ENCODE measurements around the gene PAXX. TPM values are rescaled to one million over a fixed set of nuclear protein-coding genes. Genes with fewer than 3 reads are reported as not detected.

Gene PAXX
- total and polyA plus RNA-seq, 2 donors, result 9.3 to 55.4 TPM

DNA sequence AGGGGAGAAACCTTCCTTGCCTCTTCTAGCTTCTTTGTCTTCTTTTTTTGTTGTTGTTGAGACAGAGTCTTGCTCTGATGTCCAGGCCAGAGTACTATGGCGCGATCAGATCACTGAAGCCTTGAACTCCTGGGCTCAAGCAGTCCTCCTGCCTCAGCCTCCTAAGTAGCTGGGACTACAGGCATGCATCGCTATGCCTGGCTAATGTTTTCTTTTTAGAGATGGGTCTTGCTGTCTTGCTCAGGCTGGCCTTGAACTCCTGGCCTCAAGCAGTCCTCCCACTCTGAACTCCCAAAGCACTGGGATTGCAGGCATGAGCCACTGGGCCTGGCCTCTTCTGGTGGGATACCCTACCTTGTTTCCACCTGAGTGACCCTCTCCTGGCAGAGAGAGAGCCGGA, 3.4 kb upstream of the PAXX start:
- Histone ChIP-seq H3K27ac (ENCODE audit: low read depth) (no peak overlapping the region), H3K4me3 (ENCODE audit: low read depth, low read length) (no peak overlapping the region), H3K36me3 (ENCODE audit: insufficient read depth) (no peaks in the 10 kb centered on the region), H3K4me1 (ENCODE audit: insufficient read depth) (no peaks in the 10 kb centered on the region)
- no peak for DNase-seq (ENCODE audit: extremely low spot score)
- 93% methylated on average over 4 of the region's 4 CpGs for WGBS

DNA sequence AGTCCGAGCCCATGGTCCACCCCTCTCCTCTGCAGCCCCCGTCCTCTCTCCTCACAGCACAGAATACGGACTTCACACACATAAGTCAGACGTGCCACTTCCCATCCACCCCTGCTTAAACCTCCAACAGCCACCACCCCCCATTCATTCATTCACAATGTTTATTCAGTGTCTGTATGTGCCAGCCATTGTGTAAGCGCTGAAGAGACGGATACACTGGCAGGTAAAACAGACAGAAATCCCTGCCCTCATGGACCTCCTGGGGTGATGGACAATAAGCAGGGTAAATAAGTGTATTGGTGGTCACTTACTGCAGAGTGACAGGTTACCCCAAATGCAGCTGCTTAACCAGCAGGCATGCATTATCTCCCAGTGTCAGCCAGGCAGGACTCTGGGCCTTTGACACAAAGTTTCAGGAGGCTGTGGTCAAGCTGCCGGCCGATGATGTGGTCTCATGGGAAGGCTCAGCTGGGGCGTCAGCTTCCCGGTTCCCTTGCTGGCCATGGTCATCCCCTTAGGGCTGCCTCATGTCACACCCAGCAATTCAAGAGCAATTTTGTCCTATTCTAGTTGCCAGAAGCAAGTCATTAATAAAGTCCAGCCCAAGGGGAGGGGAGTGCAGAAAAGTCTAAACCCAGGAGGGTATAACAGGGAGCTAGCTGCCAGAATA, 1.8 kb upstream of the PAXX start:
- H3K27ac ChIP-seq (ENCODE audit: low read depth), result no peak overlapping the region
- H3K4me1 ChIP-seq (ENCODE audit: insufficient read depth), result no peaks in the 10 kb centered on the region
- no peak for DNase-seq (ENCODE audit: extremely low spot score)
- H3K36me3 ChIP-seq (ENCODE audit: insufficient read depth), result no peaks in the 10 kb centered on the region
- H3K4me3 ChIP-seq (ENCODE audit: low read depth, low read length), result no peak overlapping the region
- WGBS, result 80% methylated on average over 10 of the region's 10 CpGs

DNA sequence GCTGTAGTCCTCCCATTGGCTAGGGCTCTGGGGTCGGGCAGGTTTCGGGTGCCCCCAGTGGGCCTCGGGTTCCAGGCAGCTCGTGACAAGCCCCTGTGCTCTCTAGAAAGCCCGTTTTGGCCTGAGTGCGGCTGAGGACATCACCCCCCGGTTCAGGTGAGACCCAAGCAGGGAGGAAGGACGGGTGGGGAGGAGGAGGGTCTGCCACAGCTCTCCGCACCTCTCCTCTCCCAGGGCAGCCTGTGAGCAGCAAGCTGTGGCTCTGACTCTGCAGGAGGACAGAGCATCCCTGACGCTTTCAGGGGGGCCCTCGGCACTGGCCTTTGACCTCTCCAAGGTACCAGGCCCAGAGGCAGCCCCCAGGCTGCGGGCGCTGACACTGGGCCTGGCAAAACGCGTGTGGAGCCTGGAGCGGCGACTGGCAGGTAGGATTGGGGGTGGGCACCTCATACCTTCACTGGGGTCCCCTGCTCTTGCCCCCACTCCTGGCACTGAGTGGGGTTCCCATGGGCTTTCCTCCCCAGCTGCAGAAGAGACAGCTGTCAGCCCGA, 672 bp downstream of the PAXX start:
- DNase-seq (ENCODE audit: extremely low spot score), result no peak
- Histone ChIP-seq H3K36me3 (ENCODE audit: insufficient read depth) (no peaks in the 10 kb centered on the region), H3K4me1 (ENCODE audit: insufficient read depth) (no peaks in the 10 kb centered on the region), H3K4me3 (ENCODE audit: low read depth, low read length) (peak overlapping the region; percentile 75), H3K27ac (ENCODE audit: low read depth) (no peak overlapping the region)
- 43% methylated on average over 18 of the region's 18 CpGs for WGBS

DNA sequence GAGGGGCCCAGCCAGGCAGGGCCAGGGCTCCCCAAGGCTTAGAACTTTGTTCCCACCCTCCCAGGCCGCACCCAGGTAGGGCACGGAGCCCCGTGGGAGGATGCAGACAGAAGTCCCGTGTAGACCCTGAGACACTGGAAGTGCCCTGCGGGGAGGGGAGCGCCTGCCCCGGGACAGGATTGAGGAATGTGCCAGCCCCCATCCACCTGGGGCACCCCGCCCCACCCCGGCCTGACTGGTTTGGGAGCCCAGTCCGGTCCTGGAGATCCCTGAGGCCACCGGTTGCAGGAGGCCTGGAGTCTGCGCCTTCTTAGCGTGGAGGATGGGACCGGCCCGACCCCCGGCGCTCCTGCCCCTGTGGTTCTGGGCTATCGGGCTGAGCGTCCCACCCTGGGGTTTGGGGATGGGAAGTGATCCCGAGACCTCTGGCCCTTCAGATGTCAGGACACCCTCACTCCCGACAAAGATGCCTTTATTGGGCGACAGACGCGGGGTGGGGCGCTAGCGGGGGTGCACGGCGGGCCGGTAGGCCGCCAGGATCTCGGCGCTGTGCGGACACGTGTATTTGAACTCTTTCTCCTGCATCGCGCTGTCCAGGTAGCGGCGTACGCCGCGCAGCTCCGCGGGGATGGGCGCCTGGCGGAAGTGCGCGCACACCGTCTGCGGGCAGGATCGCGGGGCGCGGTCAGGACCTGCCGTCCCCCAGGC, 2.1 kb downstream of the PAXX start:
- Histone ChIP-seq H3K4me1 (ENCODE audit: insufficient read depth) (no peaks in the 10 kb centered on the region), H3K4me3 (ENCODE audit: low read depth, low read length) (no peak overlapping the region), H3K36me3 (ENCODE audit: insufficient read depth) (no peaks in the 10 kb centered on the region), H3K27ac (ENCODE audit: low read depth) (no peak overlapping the region)
- WGBS, result 67% methylated on average over 54 of the region's 54 CpGs
- no peak for DNase-seq (ENCODE audit: extremely low spot score)

DNA sequence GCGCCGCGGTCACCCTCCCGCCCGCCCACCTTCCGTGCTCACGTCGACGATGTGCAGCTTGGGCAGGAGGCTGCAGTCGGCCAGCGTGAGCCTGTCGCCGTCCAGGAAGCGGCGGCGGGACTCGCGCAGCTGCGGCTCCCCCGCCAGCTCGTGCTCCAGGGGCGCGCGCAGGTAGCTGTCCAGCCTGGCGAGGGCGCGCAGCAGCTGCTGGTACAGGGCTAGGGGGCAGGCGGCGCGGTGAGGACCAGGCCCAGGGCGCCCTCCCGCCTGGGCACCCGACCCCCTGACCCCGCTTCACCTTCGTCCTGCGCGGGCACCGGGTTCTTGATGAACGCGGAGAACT, 2.6 kb downstream of the PAXX start:
- H3K4me3 ChIP-seq (ENCODE audit: low read depth, low read length), result no peak overlapping the region
- H3K36me3 ChIP-seq (ENCODE audit: insufficient read depth), result no peaks in the 10 kb centered on the region
- H3K27ac ChIP-seq (ENCODE audit: low read depth), result no peak overlapping the region
- H3K4me1 ChIP-seq (ENCODE audit: insufficient read depth), result no peaks in the 10 kb centered on the region
- DNase-seq (ENCODE audit: extremely low spot score), result no peak
- WGBS, result 35% methylated on average over 40 of the region's 40 CpGs

DNA sequence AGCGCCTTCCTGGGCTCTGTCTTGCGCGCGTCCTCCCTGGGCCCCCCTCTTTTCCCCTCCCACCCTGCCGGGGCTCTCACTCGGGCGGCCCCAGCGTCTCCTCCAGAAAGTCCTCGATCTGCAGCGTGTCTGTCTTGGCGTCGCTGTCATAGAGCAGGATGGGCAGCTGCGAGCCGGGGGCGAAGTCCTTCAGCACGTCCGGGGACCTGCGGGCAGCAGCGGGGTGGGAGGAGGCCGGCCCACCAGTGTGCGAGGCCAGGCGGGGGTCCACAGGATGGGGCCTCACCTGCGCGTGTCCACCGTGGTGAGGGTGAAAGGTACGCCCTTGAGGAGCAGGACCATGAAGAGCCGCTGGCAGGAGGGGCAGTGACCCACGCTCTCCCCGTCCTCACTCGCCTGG, 3.1 kb downstream of the PAXX start:
- 21% methylated on average over 30 of the region's 30 CpGs for WGBS
- Histone ChIP-seq H3K4me1 (ENCODE audit: insufficient read depth) (no peaks in the 10 kb centered on the region), H3K27ac (ENCODE audit: low read depth) (no peak overlapping the region), H3K36me3 (ENCODE audit: insufficient read depth) (no peaks in the 10 kb centered on the region), H3K4me3 (ENCODE audit: low read depth, low read length) (no peak overlapping the region)
- DNase-seq (ENCODE audit: extremely low spot score), result no peak

DNA sequence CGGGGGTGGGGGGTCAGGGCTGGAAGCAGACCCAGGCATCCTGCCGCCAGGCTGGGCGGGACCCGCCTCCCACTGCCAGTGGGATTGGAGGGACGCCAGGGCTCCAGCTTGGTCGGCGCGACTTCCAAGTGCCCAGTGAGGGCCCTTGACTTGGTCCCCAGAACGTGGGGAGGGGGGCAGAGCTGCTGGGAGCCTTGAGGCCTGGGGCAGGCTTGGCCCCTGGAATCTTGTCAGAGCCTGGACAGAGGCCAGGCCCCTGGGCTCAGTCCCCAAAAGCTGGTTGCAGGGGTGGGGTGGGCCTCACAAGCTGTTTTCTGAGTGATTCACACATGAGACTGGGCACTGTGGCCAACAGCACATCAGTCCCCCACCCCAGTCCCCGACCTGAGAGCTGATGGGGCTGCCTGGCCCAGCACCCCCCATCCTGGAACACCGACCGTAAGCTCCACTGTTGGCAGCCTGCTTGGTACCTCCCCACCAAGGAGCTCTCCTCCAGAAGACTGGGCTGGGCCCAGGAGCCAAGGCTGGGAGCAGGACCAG, 3.6 kb downstream of the PAXX start:
- no peaks in the 10 kb centered on the region for H3K4me1 ChIP-seq (ENCODE audit: insufficient read depth)
- H3K36me3 ChIP-seq (ENCODE audit: insufficient read depth), result no peaks in the 10 kb centered on the region
- no peak overlapping the region for H3K4me3 ChIP-seq (ENCODE audit: low read depth, low read length)
- WGBS, result 15% methylated on average over 12 of the region's 12 CpGs
- H3K27ac ChIP-seq (ENCODE audit: low read depth), result no peak overlapping the region
- DNase-seq (ENCODE audit: extremely low spot score), result no peak

DNA sequence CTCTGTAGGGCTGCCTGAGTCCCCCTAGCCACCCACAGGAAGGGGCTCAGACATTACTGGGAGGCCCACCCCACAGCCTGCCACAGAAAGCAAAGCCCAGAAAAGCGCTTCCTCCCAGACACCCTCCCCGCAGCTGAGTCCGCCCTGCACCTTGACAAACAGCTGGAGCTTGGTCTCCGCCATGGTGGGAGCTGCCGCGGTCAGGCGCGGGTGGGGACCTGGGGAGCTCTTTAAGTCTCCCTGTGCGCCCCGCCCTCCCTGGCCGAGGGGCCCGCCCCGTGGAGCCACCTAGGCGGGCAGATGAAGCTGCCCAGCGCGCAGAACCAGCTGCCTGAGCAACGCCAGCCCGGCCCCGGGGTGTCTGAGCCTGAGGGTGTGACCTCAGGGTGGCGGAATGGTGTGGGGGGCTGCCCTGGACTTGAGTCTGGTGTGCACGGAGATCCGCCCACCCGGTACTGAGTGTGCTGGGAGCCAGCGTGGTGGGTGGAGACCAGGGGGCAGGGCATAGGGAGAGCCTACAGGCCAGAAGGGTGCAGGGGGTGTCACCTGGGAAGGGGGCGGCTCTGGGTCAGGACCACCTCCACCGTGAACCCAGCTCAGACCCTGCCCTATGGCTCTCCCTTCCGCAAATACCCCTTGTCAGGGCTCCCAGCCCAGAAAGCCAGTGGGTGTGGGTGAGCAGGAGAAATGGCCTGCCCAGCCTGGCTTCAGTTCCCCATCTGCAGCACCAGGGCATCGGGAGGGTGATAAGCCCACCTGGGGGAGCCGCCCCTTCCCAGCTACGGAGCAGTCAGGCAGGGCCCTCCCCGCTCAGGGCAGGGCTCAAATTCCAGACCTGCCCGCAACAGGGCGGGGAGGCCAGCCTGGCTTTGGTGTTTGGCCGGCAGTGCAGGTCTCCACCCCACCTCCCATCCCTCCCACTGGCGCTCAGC, 4.4 kb downstream of the PAXX start, which contains the start of gene CLIC3:
CLIC3 (minus strand) TSS at position 208 of the 932 bp plus-strand sequence; CDS start at position 183, 25 bp downstream.
- no peak within 1 kb of the TSS for H3K4me3 ChIP-seq (ENCODE audit: low read depth, low read length)
- H3K4me1 ChIP-seq (ENCODE audit: insufficient read depth), result no peaks in the 10 kb centered on the region

DNA sequence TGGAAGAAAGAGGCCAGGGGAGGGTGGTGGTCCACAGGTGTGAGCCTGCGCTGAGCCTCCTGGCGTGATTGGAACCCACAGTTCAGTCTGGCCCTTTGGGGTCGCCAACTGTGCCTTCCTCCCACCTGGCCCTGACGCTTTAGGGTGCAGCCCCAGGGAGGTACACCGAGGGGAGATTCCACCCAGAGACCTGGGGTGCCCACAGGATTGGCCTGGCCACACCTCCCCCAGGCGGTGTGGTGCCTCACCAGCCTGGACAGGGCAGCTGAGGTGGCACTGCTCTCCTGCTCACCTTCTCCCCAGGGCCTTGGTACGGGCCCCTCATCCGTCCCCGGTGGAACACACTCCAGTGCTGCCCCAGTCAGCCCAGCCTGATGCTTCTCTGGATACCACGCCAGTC, 5.1 kb downstream of the PAXX start:
- Histone ChIP-seq H3K27ac (ENCODE audit: low read depth) (no peak overlapping the region), H3K4me3 (ENCODE audit: low read depth, low read length) (no peak overlapping the region), H3K4me1 (ENCODE audit: insufficient read depth) (no peaks in the 10 kb centered on the region), H3K36me3 (ENCODE audit: insufficient read depth) (no peaks in the 10 kb centered on the region)
- WGBS, result 83% methylated on average over 10 of the region's 10 CpGs
- no peak for DNase-seq (ENCODE audit: extremely low spot score)

More for the DNA sequence above, 4.4 kb downstream of the PAXX start, which contains the start of gene CLIC3:
- Histone ChIP-seq H3K27ac (ENCODE audit: low read depth) (no peak within 1 kb of the TSS), H3K36me3 (ENCODE audit: insufficient read depth) (no peaks in the 10 kb centered on the region)
- no peak for DNase-seq (ENCODE audit: extremely low spot score)
- WGBS, result 28% methylated on average over 35 of the region's 35 CpGs

DNA sequence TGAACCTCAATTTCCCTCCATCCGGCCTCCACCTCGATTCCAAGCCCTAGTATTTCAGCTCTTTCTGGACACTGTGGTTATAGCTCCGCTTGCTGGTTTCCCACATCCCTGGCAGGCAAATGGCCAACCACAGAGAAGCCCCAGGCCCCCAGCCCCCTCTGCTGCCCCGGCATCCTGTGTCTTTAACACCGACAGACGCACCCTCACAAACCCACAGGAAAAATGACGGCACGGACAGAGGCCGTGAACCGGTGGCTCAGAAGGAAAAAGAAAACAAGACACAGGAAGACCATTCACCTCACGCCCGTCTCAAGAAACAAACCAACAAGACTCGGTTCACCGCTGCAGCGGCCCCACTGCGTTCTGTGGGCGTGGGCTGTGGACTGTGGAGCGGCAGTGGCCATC, 5.6 kb downstream of the PAXX start:
- H3K4me1 ChIP-seq (ENCODE audit: insufficient read depth), result no peaks in the 10 kb centered on the region
- no peak for DNase-seq (ENCODE audit: extremely low spot score)
- whole genome bisulfite sequencing, result 70% methylated on average over 18 of the region's 18 CpGs
- H3K36me3 ChIP-seq (ENCODE audit: insufficient read depth), result no peaks in the 10 kb centered on the region
- H3K27ac ChIP-seq (ENCODE audit: low read depth), result no peak overlapping the region
- H3K4me3 ChIP-seq (ENCODE audit: low read depth, low read length), result no peak overlapping the region

DNA sequence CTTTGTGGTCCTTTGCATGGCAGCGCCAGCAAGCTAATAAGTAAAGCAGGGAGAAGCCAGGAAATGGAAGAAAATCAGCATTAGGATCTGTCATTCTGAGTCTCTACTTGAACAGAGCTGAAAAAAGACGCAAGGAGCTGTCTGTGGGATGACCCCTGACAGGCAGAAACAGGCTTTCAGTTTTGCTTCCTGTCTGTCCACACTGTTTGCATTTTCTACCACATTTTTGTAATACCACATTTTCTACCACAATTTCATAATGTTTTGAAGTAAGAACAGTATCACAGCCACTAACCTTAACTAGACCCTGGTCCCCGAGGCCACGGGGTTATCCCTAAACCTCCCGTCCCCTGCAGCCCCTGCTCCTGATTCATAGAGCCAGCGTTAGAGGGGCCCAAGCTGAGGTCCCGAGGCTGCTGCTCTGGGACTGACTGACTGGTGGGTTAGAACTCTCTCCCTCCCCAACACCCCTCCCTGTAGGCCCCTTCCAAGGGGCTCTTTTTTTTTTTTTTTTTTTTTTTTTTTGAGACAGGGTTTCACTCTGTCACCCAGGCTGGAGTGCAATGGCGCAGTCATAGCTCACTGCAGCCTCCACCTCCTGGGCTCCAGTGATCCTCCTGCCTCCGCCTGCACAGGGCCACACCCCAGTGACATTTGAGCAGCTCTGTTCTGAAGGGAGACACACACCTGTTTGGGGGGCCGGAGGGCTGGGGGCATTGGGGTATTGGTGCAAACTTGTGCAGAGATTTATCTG, 8.1 kb downstream of the PAXX start:
- Histone ChIP-seq H3K4me3 (ENCODE audit: low read depth, low read length) (no peak overlapping the region), H3K27ac (ENCODE audit: low read depth) (no peak overlapping the region), H3K4me1 (ENCODE audit: insufficient read depth) (no peaks in the 10 kb centered on the region), H3K36me3 (ENCODE audit: insufficient read depth) (no peaks in the 10 kb centered on the region)
- WGBS, result 66% methylated on average over 10 of the region's 10 CpGs
- no peak for DNase-seq (ENCODE audit: extremely low spot score)

DNA sequence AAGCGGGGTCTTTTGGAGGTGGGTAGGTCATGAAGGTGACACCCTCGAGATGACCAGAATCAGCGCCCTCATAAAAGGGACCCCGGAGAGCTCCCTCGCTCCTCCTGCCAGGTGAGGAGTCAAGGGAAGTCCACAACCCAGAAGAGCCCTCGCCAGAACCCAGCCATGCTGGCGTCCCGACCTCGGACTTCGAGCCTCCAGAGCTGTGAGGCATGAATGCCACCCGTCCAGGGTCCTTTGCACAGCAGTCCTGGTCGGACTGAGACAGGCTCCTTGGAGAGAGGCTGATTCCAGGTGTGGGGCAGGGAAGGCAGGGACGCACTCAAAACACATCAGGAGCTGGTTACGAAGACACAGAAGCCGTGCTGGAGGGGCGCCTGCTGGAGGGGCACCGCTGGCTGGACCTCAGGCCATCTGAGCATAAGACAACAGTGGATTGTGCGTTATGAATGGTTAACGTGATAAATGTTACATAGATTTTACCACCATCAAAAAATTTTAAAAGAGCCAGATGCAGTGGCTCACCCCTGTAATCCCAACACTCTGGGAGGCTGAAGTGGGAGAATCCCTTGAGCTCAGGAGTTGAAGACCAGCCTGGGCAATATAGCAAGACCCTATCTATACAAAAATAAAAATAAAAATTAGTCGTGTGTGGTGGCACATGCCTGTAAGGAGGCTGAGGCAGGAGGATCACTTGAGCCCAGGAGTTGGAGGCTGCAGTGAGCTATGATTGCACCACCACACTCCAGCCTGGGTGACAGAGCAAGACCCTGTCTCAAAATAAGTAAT, 9.8 kb downstream of the PAXX start:
- 83% methylated on average over 20 of the region's 20 CpGs for WGBS
- H3K4me1 ChIP-seq (ENCODE audit: insufficient read depth), result no peaks in the 10 kb centered on the region

More for the DNA sequence above, 9.8 kb downstream of the PAXX start:
- no peak overlapping the region for H3K27ac ChIP-seq (ENCODE audit: low read depth)
- no peak for DNase-seq (ENCODE audit: extremely low spot score)
- no peaks in the 10 kb centered on the region for H3K36me3 ChIP-seq (ENCODE audit: insufficient read depth)
- H3K4me3 ChIP-seq (ENCODE audit: low read depth, low read length), result no peak overlapping the region
